Astrocyte (in vitro differentiated cells and primary cell): ENCODE measurements around the gene BORCS5. TPM values are rescaled to one million over a fixed set of nuclear protein-coding genes. Genes with fewer than 3 reads are reported as not detected.

Experiments
- DNase-seq: peaks from one replicate; pipeline ENCODE4 v3.0.0-alpha.2; 2010; ENCODE audit warnings: low read depth
- FAIRE-seq: peaks from 2 replicates; lab custom pipeline; 2011; peaks lifted over from hg19 to GRCh38; lab: Jason Lieb, UNC
- H2AFZ ChIP-seq: 2 replicates; pipeline ENCODE4 v1.6.0; 2012; ENCODE audit warnings: low read depth, low read length, inconsistent platforms
- H3K27ac ChIP-seq: 2 replicates; pipeline ENCODE4 v1.5.1; 2011; ENCODE audit warnings: low read depth, low read length, inconsistent platforms
- H3K27me3 ChIP-seq: 2 replicates; pipeline ENCODE4 v1.6.0; 2011; ENCODE audit warnings: low read length, inconsistent platforms; ENCODE audit not compliant: insufficient read depth
- H3K36me3 ChIP-seq: 2 replicates; pipeline ENCODE4 v1.5.1; 2011; ENCODE audit warnings: low read length, inconsistent platforms; ENCODE audit not compliant: insufficient read depth
- H3K4me1 ChIP-seq: 2 replicates; pipeline ENCODE4 v1.5.1; 2011; ENCODE audit warnings: low read length, inconsistent platforms; ENCODE audit not compliant: insufficient read depth
- H3K4me2 ChIP-seq: 2 replicates; pipeline ENCODE4 v1.6.0; 2012; ENCODE audit warnings: low read length, inconsistent platforms
- H3K4me3 ChIP-seq: 2 replicates; pipeline ENCODE4 v1.5.1; 2011; ENCODE audit warnings: low read depth, mild to moderate bottlenecking, low read length, inconsistent platforms; ENCODE audit not compliant: insufficient read depth
- H3K79me2 ChIP-seq: 2 replicates; pipeline ENCODE4 v1.6.0; 2012; ENCODE audit warnings: mild to moderate bottlenecking, low read length, inconsistent platforms; ENCODE audit not compliant: insufficient read depth
- H3K9ac ChIP-seq: 2 replicates; pipeline ENCODE4 v1.6.0; 2012; ENCODE audit warnings: mild to moderate bottlenecking, low read length, inconsistent platforms
- H3K9me3 ChIP-seq: 2 replicates; pipeline ENCODE4 v1.5.1; 2012; ENCODE audit warnings: low read depth, mild to moderate bottlenecking, low read length, inconsistent platforms; ENCODE audit not compliant: insufficient read depth
- H4K20me1 ChIP-seq: 2 replicates; pipeline ENCODE4 v1.6.0; 2012; ENCODE audit warnings: low read length, inconsistent platforms; ENCODE audit not compliant: insufficient read depth
- H3K27ac Mint-ChIP-seq: one replicate; pipeline ENCODE4 v1.8.0; 2021; ENCODE audit warnings: mild to moderate bottlenecking, mixed read lengths; ENCODE audit not compliant: unreplicated experiment
- H3K27me3 Mint-ChIP-seq: one replicate; pipeline ENCODE4 v1.8.0; 2021; ENCODE audit warnings: low read depth, mixed read lengths; ENCODE audit not compliant: unreplicated experiment
- H3K36me3 Mint-ChIP-seq: one replicate; pipeline ENCODE4 v1.8.0; 2021; ENCODE audit warnings: low read depth, mixed read lengths; ENCODE audit not compliant: unreplicated experiment
- H3K4me1 Mint-ChIP-seq: one replicate; pipeline ENCODE4 v1.8.0; 2021; ENCODE audit warnings: low read depth, mixed read lengths; ENCODE audit not compliant: unreplicated experiment
- H3K4me3 Mint-ChIP-seq: one replicate; pipeline ENCODE4 v1.8.0; 2021; ENCODE audit warnings: mild to moderate bottlenecking, moderate library complexity, mixed read lengths; ENCODE audit not compliant: unreplicated experiment
- H3K9me3 Mint-ChIP-seq: one replicate; pipeline ENCODE4 v1.8.0; 2021; ENCODE audit warnings: mild to moderate bottlenecking, mixed read lengths; ENCODE audit not compliant: unreplicated experiment
- EZH2 ChIP-seq: IDR thresholded peaks from 2 replicates; pipeline ENCODE4 v1.6.1; 2012; ENCODE audit warnings: mild to moderate bottlenecking, low read length, inconsistent platforms; ENCODE audit not compliant: insufficient read depth
- total RNA-seq: library from RNA; stranded (reverse); gene quantifications from 2 replicates; pipeline ENCODE4 v1.2.1, GENCODE V29; 2021
- TF ChIP-seq, protein P1 (sequence below): IDR thresholded peaks from 2 replicates; pipeline ENCODE4 v1.5.1; 2011; ENCODE audit warnings: low read depth, mild to moderate bottlenecking, inconsistent platforms, low read length, moderate library complexity; ENCODE audit not compliant: insufficient read depth

BORCS5 gene
- total RNA-seq, 1 donor from 2014 or later = 8.1 TPM

DNA sequence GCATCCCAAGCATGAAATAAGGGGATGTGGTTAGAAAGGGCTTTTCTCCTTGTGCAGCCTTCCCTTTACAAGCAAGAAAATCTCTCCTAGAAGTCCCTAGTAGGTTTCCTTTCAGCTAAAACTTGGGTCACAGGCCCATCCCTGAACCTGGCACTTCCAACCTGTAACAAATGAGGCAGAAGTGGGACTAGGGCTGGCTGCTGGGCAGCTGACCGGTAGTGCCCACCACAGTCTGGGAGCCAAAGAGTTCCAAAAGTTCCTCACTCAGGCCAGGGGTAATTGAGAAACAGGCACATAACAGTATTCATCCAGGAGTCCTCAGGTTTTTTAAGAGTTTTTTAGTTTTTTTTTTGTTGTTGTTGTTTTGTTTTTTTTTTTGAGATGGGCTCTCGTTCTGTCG is 30.6 kb upstream of the BORCS5 start:
- Histone ChIP-seq H3K9ac (no peak overlapping the region), H3K27ac (no peak overlapping the region), H3K27me3 (no peaks in the 10 kb centered on the region), H3K4me2 (no peak overlapping the region), H3K36me3 (no peaks in the 10 kb centered on the region), H3K9me3 (no peaks in the 10 kb centered on the region), H3K4me1 (no peaks in the 10 kb centered on the region), H2AFZ (no peak overlapping the region), H3K4me3 (no peak overlapping the region), H4K20me1 (no peaks in the 10 kb centered on the region), H3K79me2 (no peaks in the 10 kb centered on the region)
- Mint-ChIP-seq H3K4me1 (peaks cover 3% of the 10 kb centered on the region), H3K36me3 (no peaks in the 10 kb centered on the region), H3K27me3 (no peaks in the 10 kb centered on the region), H3K27ac (no peak overlapping the region), H3K9me3 (peaks cover 8% of the 10 kb centered on the region), H3K4me3 (no peak overlapping the region)
- FAIRE-seq (no peak), DNase-seq (no peak)
- TF ChIP-seq EZH2 = no peak

DNA sequence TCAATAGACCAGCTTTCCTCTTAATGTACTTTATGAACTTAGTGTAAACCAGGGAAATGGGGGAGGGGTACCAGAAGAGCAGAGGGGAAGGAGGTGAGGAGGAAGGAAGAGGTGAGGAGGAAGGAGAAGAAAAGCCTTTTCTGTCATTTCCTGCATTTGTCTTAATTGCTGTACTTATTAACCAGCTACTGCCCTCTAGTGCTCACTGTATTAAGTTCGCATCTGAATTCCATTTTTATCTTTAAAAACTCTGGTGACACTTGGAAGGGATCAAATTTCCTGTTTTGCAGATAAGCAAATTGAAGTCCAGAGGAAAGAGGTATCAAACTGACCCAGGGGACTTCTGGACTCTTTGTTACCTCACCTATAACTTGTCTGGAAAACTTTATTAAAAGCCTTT is 29.1 kb upstream of the BORCS5 start:
- H3K27ac Mint-ChIP-seq = no peak overlapping the region

DNA sequence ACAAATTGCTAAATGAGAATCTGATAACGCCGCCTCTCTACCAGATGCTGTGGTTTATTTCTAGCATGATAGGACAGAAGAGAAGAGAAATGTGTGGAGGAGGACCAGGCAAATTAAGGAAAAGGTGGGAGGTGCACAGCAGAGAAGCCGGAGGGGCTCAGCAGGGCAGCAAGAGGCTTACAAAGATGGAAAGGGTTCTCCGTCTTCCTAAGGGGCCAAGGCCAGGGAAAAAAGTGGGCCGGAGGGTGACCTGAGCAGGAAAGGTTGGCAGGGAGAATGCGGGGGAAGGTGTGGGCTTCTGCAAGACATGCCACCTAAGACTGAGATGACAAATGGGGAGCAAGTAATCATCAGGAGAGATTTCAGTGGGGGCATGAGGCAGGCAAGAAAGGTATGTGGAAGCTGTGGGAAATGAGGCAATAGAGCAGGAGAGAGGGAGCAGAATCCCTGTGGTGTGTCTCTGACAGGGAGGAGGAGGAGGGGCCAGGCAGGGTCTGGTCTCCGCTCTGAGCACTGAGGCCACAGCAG is 25.6 kb upstream of the BORCS5 start:
- no peak for FAIRE-seq
- H3K4me3 Mint-ChIP-seq = no peak overlapping the region
- TF ChIP-seq EZH2 = no peak
- TF ChIP-seq, protein P1, sequence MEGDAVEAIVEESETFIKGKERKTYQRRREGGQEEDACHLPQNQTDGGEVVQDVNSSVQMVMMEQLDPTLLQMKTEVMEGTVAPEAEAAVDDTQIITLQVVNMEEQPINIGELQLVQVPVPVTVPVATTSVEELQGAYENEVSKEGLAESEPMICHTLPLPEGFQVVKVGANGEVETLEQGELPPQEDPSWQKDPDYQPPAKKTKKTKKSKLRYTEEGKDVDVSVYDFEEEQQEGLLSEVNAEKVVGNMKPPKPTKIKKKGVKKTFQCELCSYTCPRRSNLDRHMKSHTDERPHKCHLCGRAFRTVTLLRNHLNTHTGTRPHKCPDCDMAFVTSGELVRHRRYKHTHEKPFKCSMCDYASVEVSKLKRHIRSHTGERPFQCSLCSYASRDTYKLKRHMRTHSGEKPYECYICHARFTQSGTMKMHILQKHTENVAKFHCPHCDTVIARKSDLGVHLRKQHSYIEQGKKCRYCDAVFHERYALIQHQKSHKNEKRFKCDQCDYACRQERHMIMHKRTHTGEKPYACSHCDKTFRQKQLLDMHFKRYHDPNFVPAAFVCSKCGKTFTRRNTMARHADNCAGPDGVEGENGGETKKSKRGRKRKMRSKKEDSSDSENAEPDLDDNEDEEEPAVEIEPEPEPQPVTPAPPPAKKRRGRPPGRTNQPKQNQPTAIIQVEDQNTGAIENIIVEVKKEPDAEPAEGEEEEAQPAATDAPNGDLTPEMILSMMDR = no peak

More for the DNA sequence above, 29.1 kb upstream of the BORCS5 start:
- Histone ChIP-seq H3K4me1 (no peaks in the 10 kb centered on the region), H3K9ac (no peak overlapping the region), H4K20me1 (no peaks in the 10 kb centered on the region), H3K9me3 (no peaks in the 10 kb centered on the region), H3K27me3 (no peaks in the 10 kb centered on the region), H3K27ac (no peak overlapping the region), H2AFZ (no peak overlapping the region), H3K36me3 (no peaks in the 10 kb centered on the region), H3K4me3 (no peak overlapping the region), H3K79me2 (no peaks in the 10 kb centered on the region), H3K4me2 (no peak overlapping the region)
- H3K9me3 Mint-ChIP-seq = no peaks in the 10 kb centered on the region
- peak; percentile 84 for FAIRE-seq
- peak; percentile 45 for DNase-seq
- TF ChIP-seq, protein P1 = peak; percentile 74
- no peak for TF ChIP-seq EZH2
- no peak overlapping the region for H3K4me3 Mint-ChIP-seq
- H3K27me3 Mint-ChIP-seq = no peaks in the 10 kb centered on the region
- H3K4me1 Mint-ChIP-seq = peaks cover 9% of the 10 kb centered on the region
- no peaks in the 10 kb centered on the region for H3K36me3 Mint-ChIP-seq

More for the DNA sequence above, 25.6 kb upstream of the BORCS5 start:
- Histone ChIP-seq H3K27ac (no peak overlapping the region), H3K27me3 (no peaks in the 10 kb centered on the region), H4K20me1 (no peaks in the 10 kb centered on the region), H3K79me2 (no peaks in the 10 kb centered on the region), H3K9ac (no peak overlapping the region), H3K9me3 (no peaks in the 10 kb centered on the region), H3K4me1 (peaks cover 9% of the 10 kb centered on the region), H3K4me3 (no peak overlapping the region), H2AFZ (no peak overlapping the region), H3K4me2 (no peak overlapping the region), H3K36me3 (no peaks in the 10 kb centered on the region)
- H3K4me1 Mint-ChIP-seq = peaks cover 9% of the 10 kb centered on the region
- no peak overlapping the region for H3K27ac Mint-ChIP-seq
- H3K9me3 Mint-ChIP-seq = no peaks in the 10 kb centered on the region
- H3K36me3 Mint-ChIP-seq = no peaks in the 10 kb centered on the region
- peak; percentile 73 for DNase-seq
- H3K27me3 Mint-ChIP-seq = no peaks in the 10 kb centered on the region
